ENCODE measurements around the gene EFCAB5. TPM values are rescaled to one million over a fixed set of nuclear protein-coding genes. Genes with fewer than 3 reads are reported as not detected.
A peak's percentile ranks its signal among the peaks of the same experiment; 100 is the strongest.
"Not testable (repeated sequence)": the region's sequence is repeated elsewhere in the genome, so short reads cannot be mapped to it uniquely, and the experiment has no call there.

Gene EFCAB5
- total RNA-seq, 1 donor from 2014 or later, result 0.37 TPM

DNA sequence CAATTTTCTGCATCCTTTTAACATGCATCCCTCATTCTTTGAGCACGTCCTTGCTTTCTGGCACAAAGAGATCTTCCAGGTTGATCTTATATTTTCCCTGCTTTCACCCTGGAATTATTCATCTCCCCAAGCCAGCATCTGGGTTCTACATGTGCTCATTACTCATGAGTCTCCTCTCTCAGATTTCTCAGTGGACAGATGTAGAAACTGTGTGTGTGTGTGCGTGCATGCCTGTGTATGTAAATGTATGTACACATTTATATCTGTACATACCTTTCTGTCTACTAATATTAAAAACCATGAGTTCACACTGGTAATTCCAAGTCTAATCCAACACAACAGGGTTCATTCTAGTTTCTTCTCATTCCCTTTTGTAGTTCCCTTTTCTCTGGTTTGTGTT lies 133.3 kb downstream of the EFCAB5 start:
- TF ChIP-seq, protein P1, sequence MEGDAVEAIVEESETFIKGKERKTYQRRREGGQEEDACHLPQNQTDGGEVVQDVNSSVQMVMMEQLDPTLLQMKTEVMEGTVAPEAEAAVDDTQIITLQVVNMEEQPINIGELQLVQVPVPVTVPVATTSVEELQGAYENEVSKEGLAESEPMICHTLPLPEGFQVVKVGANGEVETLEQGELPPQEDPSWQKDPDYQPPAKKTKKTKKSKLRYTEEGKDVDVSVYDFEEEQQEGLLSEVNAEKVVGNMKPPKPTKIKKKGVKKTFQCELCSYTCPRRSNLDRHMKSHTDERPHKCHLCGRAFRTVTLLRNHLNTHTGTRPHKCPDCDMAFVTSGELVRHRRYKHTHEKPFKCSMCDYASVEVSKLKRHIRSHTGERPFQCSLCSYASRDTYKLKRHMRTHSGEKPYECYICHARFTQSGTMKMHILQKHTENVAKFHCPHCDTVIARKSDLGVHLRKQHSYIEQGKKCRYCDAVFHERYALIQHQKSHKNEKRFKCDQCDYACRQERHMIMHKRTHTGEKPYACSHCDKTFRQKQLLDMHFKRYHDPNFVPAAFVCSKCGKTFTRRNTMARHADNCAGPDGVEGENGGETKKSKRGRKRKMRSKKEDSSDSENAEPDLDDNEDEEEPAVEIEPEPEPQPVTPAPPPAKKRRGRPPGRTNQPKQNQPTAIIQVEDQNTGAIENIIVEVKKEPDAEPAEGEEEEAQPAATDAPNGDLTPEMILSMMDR (IDR thresholded peaks at IDR 0.05), result no peak
- Mint-ChIP-seq H3K9me3 (ENCODE audit: low read depth) (peaks cover 7% of the 10 kb centered on the region), H3K4me3 (ENCODE audit: unreplicated experiment) (no peak overlapping the region), H3K27me3 (ENCODE audit: low read depth) (peaks cover 43% of the 10 kb centered on the region), H3K4me1 (ENCODE audit: low read depth) (no peaks in the 10 kb centered on the region), H3K36me3 (ENCODE audit: low read depth) (no peaks in the 10 kb centered on the region), H3K27ac (ENCODE audit: unreplicated experiment) (no peak overlapping the region)
- DNase-seq (ENCODE audit: low spot score), result no peak

DNA sequence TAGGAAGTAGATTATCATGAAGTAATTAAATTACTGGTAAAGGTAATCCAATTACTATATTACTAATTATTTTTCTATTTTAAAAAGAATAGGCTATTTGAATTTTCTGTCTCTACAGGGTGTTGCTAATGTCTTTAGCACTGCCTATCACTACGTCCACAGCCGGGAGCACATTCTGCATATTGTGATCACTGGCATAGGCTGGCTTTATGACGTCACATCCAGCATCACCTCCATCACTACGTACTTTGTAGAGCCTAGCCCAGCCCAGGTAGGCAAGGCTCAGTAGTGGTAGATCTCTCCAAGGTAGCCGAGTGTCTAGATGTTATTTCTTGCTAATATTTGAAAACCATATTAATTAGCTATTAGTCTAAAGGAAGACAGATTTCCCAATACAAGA lies 141.3 kb downstream of the EFCAB5 start:
- H3K27me3 Mint-ChIP-seq (ENCODE audit: low read depth), result peaks cover 27% of the 10 kb centered on the region
- H3K36me3 Mint-ChIP-seq (ENCODE audit: low read depth), result no peaks in the 10 kb centered on the region
- TF ChIP-seq, protein P1 (IDR thresholded peaks at IDR 0.05), result no peak
- H3K4me1 Mint-ChIP-seq (ENCODE audit: low read depth), result no peaks in the 10 kb centered on the region
- no peak overlapping the region for H3K4me3 Mint-ChIP-seq (ENCODE audit: unreplicated experiment)
- no peaks in the 10 kb centered on the region for H3K9me3 Mint-ChIP-seq (ENCODE audit: low read depth)
- no peak for DNase-seq (ENCODE audit: low spot score)
- H3K27ac Mint-ChIP-seq (ENCODE audit: unreplicated experiment), result no peak overlapping the region

DNA sequence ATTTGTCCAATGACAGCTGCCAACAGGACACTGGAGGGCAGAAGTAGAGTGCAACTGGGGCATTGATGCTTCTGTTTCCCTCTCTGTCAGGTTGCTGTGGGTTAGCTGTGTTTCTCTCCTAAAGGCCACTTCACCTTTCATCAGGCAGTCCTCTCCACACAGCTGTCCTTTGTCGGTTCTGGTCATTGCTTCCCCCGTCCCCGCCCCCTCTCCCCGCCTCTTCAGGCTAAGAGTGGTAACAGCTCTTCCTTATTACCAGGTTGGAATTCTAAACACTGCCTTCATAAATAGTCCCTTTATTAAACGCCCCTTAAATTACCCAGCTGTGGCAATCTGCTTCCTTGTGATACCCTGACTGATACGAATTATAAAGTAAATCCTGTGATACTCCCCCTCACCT lies 143.4 kb downstream of the EFCAB5 start:
- Mint-ChIP-seq H3K36me3 (ENCODE audit: low read depth) (no peaks in the 10 kb centered on the region), H3K27ac (ENCODE audit: unreplicated experiment) (no peak overlapping the region), H3K9me3 (ENCODE audit: low read depth) (no peaks in the 10 kb centered on the region), H3K4me1 (ENCODE audit: low read depth) (no peaks in the 10 kb centered on the region), H3K4me3 (ENCODE audit: unreplicated experiment) (no peak overlapping the region), H3K27me3 (ENCODE audit: low read depth) (peaks cover 16% of the 10 kb centered on the region)
- TF ChIP-seq, protein P1 (IDR thresholded peaks at IDR 0.05), result no peak
- no peak for DNase-seq (ENCODE audit: low spot score)

DNA sequence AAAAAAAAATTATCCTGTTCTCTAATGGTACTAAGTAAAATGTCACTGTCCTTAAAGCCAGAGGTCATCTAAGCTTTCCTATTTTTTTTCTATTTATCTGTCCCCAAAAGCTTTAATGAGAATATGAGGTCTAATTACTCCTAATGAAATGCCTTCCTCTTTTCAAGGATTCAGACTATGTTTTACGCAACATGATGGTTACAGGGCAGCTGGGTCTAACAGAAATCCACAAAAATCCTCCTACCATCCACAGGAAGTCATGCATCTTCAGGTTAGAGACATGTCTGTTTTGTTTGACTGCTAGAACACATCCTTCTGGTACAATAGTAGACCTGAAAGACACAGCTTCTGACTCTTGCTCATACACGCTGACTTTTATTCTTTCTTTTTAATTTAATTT lies 145.5 kb downstream of the EFCAB5 start:
- H3K4me3 Mint-ChIP-seq (ENCODE audit: unreplicated experiment), result no peak overlapping the region
- peaks cover 11% of the 10 kb centered on the region for H3K4me1 Mint-ChIP-seq (ENCODE audit: low read depth)
- peaks cover 6% of the 10 kb centered on the region for H3K27me3 Mint-ChIP-seq (ENCODE audit: low read depth)
- TF ChIP-seq, protein P1 (IDR thresholded peaks at IDR 0.05), result no peak
- no peaks in the 10 kb centered on the region for H3K36me3 Mint-ChIP-seq (ENCODE audit: low read depth)
- no peaks in the 10 kb centered on the region for H3K9me3 Mint-ChIP-seq (ENCODE audit: low read depth)
- no peak overlapping the region for H3K27ac Mint-ChIP-seq (ENCODE audit: unreplicated experiment)
- DNase-seq (ENCODE audit: low spot score), result no peak

DNA sequence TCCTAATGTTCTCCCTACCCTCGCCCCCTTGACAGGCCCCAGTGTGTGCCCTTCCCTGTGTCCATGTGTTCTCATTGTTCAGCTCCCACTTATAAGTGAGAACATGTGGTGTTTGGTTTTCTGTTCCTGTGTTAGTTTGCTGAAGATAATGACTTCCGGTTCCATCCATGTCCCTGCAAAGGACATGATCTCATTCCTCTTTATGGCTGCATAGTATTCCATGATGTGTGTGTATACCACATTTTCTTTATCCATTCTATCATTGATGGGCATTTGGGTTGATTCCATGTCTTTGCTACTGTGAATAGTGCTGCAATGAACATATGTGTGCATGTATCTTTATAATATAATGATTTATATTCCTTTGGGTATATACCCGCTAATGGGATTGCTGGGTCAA lies 146.0 kb downstream of the EFCAB5 start:
- H3K36me3 Mint-ChIP-seq (ENCODE audit: low read depth); DNase-seq (ENCODE audit: low spot score); H3K4me3 Mint-ChIP-seq (ENCODE audit: unreplicated experiment); H3K9me3 Mint-ChIP-seq (ENCODE audit: low read depth); H3K27ac Mint-ChIP-seq (ENCODE audit: unreplicated experiment); H3K27me3 Mint-ChIP-seq (ENCODE audit: low read depth): not testable (repeated sequence)
- H3K4me1 Mint-ChIP-seq (ENCODE audit: low read depth), result peaks cover 13% of the 10 kb centered on the region

DNA sequence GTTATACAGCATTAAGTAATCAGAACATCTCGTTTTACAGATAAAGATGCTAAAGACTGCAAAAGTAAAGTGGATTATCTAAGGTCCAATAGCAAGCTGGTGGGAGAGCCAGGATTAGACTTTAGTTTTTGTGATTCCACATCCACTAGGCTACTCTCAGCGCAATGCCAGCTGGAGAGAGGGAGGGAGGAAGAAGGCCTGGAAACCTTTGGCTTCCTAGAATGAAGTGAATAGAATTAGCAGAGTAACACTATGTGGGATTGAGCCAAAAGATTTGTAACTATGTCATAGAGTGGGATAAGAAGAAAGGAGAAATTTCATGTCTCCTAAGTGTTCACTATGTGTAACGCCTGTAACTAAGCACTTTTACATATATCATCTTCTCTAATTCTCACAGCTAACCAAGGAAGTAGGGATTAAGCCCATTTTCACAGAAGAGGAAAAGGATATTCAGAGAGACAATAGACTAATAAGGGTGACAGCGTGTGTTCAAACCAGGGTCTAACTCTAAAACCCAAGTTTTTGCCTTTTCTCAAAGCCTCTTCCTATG lies 149.8 kb downstream of the EFCAB5 start:
- TF ChIP-seq, protein P1 (IDR thresholded peaks at IDR 0.05), result no peak
- H3K4me1 Mint-ChIP-seq (ENCODE audit: low read depth), result peaks cover 31% of the 10 kb centered on the region
- no peak overlapping the region for H3K4me3 Mint-ChIP-seq (ENCODE audit: unreplicated experiment)
- H3K27me3 Mint-ChIP-seq (ENCODE audit: low read depth), result peaks cover under 1% of the 10 kb centered on the region
- no peaks in the 10 kb centered on the region for H3K36me3 Mint-ChIP-seq (ENCODE audit: low read depth)
- DNase-seq (ENCODE audit: low spot score), result no peak
- H3K9me3 Mint-ChIP-seq (ENCODE audit: low read depth), result no peaks in the 10 kb centered on the region
- peak overlapping the region; percentile 67 for H3K27ac Mint-ChIP-seq (ENCODE audit: unreplicated experiment)

Measured in chondrocyte (in vitro differentiated cells).